T-helper 2 cell treated with Interferon-gamma antibody and Interleukin-4, amounts not matched to agents 100 ng/mL and 5 ng/mL, for 36 hours (primary cell): ENCODE measurements around the gene CCM2L. TPM values are rescaled to one million over a fixed set of nuclear protein-coding genes. Genes with fewer than 3 reads are reported as not detected.
"Not testable (repeated sequence)": the region's sequence is repeated elsewhere in the genome, so short reads cannot be mapped to it uniquely, and the experiment has no call there.

Experiments used
- intact Hi-C: fragments of 100-400 bp; cut with micrococcal nuclease; formaldehyde crosslinking; loops from one replicate; pipeline ENCODE4 v1.15.1; 2023
- total RNA-seq: library from RNA; stranded (reverse); gene quantifications from 2 replicates; pipeline ENCODE4 v1.2.3, GENCODE V29; 2022

CCM2L gene
- total RNA-seq, 1 donor from 2014 or later: not detected

- intact Hi-C loops: no loop called here
These were observed 18.6 kb downstream of the CCM2L start for GRCh38 chr20:32028647-32029372.

- intact Hi-C loops: no loop called here
These were observed 19.3 kb downstream of the CCM2L start for GRCh38 chr20:32029561-32029960.

GRCh38 chr20:32031007-32031958 lies 21.0 kb downstream of the CCM2L start:
- intact Hi-C loops: loop anchor here (1.0 to 2.0 kb wide), 2 partner anchors 179 to 208 kb away; no protein-coding TSS in a partner anchor

GRCh38 chr20:32033316-32033715 lies 23.1 kb downstream of the CCM2L start:
- intact Hi-C loops: no loop called here

GRCh38 chr20:32033721-32034120 lies 23.5 kb downstream of the CCM2L start:
- intact Hi-C loops: not testable (repeated sequence)

- intact Hi-C loops: no loop called here
These were observed 24.6 kb downstream of the CCM2L start for GRCh38 chr20:32034581-32035425.

- intact Hi-C loops: no loop called here
These were observed 25.2 kb downstream of the CCM2L start for GRCh38 chr20:32035426-32035779.

- intact Hi-C loops: no loop called here
These were observed 26.0 kb downstream of the CCM2L start for GRCh38 chr20:32036252-32036651.

- intact Hi-C loops: no loop called here
These were observed 26.7 kb downstream of the CCM2L start for GRCh38 chr20:32036716-32037485.

- intact Hi-C loops: no loop called here
These were observed 27.7 kb downstream of the CCM2L start for GRCh38 chr20:32037929-32038328.

GRCh38 chr20:32040142-32040953 lies 30.1 kb downstream of the CCM2L start:
- intact Hi-C loops: no loop called here

- intact Hi-C loops: no loop called here
These were observed 35.8 kb downstream of the CCM2L start for GRCh38 chr20:32045999-32046398.

- intact Hi-C loops: no loop called here
These were observed 40.1 kb downstream of the CCM2L start for GRCh38 chr20:32050324-32050841.

- intact Hi-C loops: no loop called here
These were observed 40.8 kb downstream of the CCM2L start for GRCh38 chr20:32050851-32051556.

- intact Hi-C loops: no loop called here
These were observed 41.5 kb downstream of the CCM2L start for GRCh38 chr20:32051720-32052089.

- intact Hi-C loops: no loop called here
These were observed 42.0 kb downstream of the CCM2L start, which contains the start of gene HCK for GRCh38 chr20:32052090-32052777. TSS of gene HCK (plus strand) at chr20:32052242.

- intact Hi-C loops: no loop called here
These were observed 42.6 kb downstream of the CCM2L start for GRCh38 chr20:32052778-32053362.

- intact Hi-C loops: no loop called here
These were observed 43.4 kb downstream of the CCM2L start for GRCh38 chr20:32053648-32054047.
